K562 (cell line): ENCODE results near the gene LMAN2. TPM values are rescaled to one million over a fixed set of nuclear protein-coding genes. Genes with fewer than 3 reads are reported as not detected.
A peak's percentile ranks its signal among the peaks of the same experiment; 100 is the strongest.

ENCODE experiments used
- CREB1 ChIP-seq, 2 experiments: sonication (generic) in 1 of 2; formaldehyde crosslinking in 1 of 2; IDR thresholded peaks; 2 replicates each; pipeline versions ENCODE4 v1.6.1 to v1.8.0; 2012 to 2022; ENCODE audit warnings: inconsistent platforms in 1 of 2, mild to moderate bottlenecking in 1 of 2, missing genetic modification reagents in 1 of 2, moderate library complexity in 1 of 2
- EP400 ChIP-seq: fragments of 450-650 bp; IDR thresholded peaks from 2 replicates; pipeline ENCODE4 v1.6.1; 2017; ENCODE audit warnings: antibody characterized with exemption, mild to moderate bottlenecking, moderate library complexity
- ETV6 ChIP-seq, 3 experiments: fragments of 150-350 bp in 1 of 3; sonication (generic) in 1 of 3; formaldehyde crosslinking in 1 of 3; IDR thresholded peaks; 2 replicates each; pipeline versions ENCODE4 v1.6.1 to v1.8.0; 2014 to 2022; ENCODE audit warnings: borderline replicate concordance in 2 of 3, low read depth in 2 of 3, antibody characterized with exemption in 1 of 3, low read length in 1 of 3, mild to moderate bottlenecking in 1 of 3, missing genetic modification reagents in 1 of 3
- IRF2 ChIP-seq: sonication (generic); formaldehyde crosslinking; IDR thresholded peaks from 2 replicates; pipeline ENCODE4 v1.8.1; 2022; ENCODE audit warnings: mild to moderate bottlenecking, missing genetic modification reagents
- JUN ChIP-seq, 2 experiments: sonication (generic) in 1 of 2; formaldehyde crosslinking in 1 of 2; IDR thresholded peaks; 2 replicates each; pipeline versions ENCODE4 v1.6.1 to v1.8.0; 2012 to 2022; ENCODE audit warnings: borderline replicate concordance in 2 of 2, mild to moderate bottlenecking in 2 of 2, improper control_type of control experiment in 1 of 2, low read depth in 1 of 2, low read length in 1 of 2, missing genetic modification reagents in 1 of 2
- NBN ChIP-seq: fragments of 450-650 bp; IDR thresholded peaks from 2 replicates; pipeline ENCODE4 v1.6.1; 2016; ENCODE audit warnings: low read depth, mild to moderate bottlenecking
- NCOA2 ChIP-seq, 2 experiments: fragments of 450-650 bp; IDR thresholded peaks; 2 replicates each; pipeline ENCODE4 v1.6.1; 2018; ENCODE audit warnings: mild to moderate bottlenecking in 2 of 2, moderate library complexity in 1 of 2; ENCODE audit not compliant: partially characterized antibody in 2 of 2
- RBFOX2 ChIP-seq: fragments of 200-400 bp; formaldehyde crosslinking; IDR thresholded peaks from 2 replicates; pipeline ENCODE4 v1.6.1; 2017; ENCODE audit warnings: low read depth, mild to moderate bottlenecking, low read length, moderate library complexity
- SUPT5H ChIP-seq: fragments of 450-650 bp; IDR thresholded peaks from 2 replicates; pipeline ENCODE4 v1.6.1; 2016
- TFAM ChIP-seq: fragments of 250-450 bp; sonication (Bioruptor Pico); conservative IDR thresholded peaks from 2 replicates; pipeline ENCODE4 v1.5.0; 2021; ENCODE audit warnings: mild to moderate bottlenecking, moderate library complexity
- ZBTB1 ChIP-seq: sonication (generic); formaldehyde crosslinking; IDR thresholded peaks from 2 replicates; pipeline ENCODE4 v1.8.1; 2023; ENCODE audit warnings: missing genetic modification reagents, low read depth, mild to moderate bottlenecking, borderline replicate concordance
- ZNF507 ChIP-seq: conservative IDR thresholded peaks from 2 replicates; pipeline ENCODE4 v1.6.1; 2017; ENCODE audit warnings: missing genetic modification characterization, missing compliant biosample characterization
- polyA plus RNA-seq, 8 experiments: library from polyadenylated mRNA; depleted of rRNA in 4 of 8; stranded (reverse) in 5 of 8; unstranded in 3 of 8; fragments of >200 nt; fragmentation: Nextera tagmentation in 2 of 8; fragmentation: Illumina TruSeq in 1 of 8; extraction: Ambion mirVana in 2 of 8; extraction: Trizol in 1 of 8; gene quantifications; 2 replicates each; pipeline versions ENCODE4 v1.2.1 to v1.2.3, GENCODE V29; 2011 to 2014; ENCODE audit warnings: inconsistent platforms in 1 of 8, missing spikeins in 1 of 8
- total RNA-seq, 7 experiments: library from RNA; depleted of rRNA in 6 of 7; stranded (reverse); fragments of >200 nt in 6 of 7; fragmentation: Illumina TruSeq in 2 of 7; extraction: Trizol in 2 of 7; gene quantifications; 2 replicates each; pipeline versions ENCODE4 v1.2.1 to v1.2.3, GENCODE V29; 2011 to 2021; ENCODE audit warnings: low replicate concordance in 1 of 7
- TF ChIP-seq, protein P1 (sequence below): fragments of 200-800 bp; sonication (Bioruptor generic); IDR thresholded peaks from 2 replicates; pipeline ENCODE4 v1.6.1; 2017; ENCODE audit warnings: missing genetic modification characterization, missing compliant biosample characterization
- TF ChIP-seq, protein P2 (sequence below): fragments of 250-450 bp; sonication (Bioruptor Pico); IDR thresholded peaks from 2 replicates; pipeline ENCODE4 v1.8.0; 2021; ENCODE audit warnings: borderline replicate concordance, mild to moderate bottlenecking, moderate library complexity; ENCODE audit not compliant: poor library complexity, severe bottlenecking
- TF ChIP-seq, protein P3 (sequence below), 2 experiments: fragments of 250-450 bp in 1 of 2; fragments of 450-650 bp in 1 of 2; sonication (Bioruptor Pico) in 1 of 2; IDR thresholded peaks; 2 replicates each; pipeline versions ENCODE4 v1.6.1 to v1.8.0; 2016 to 2021; ENCODE audit warnings: mild to moderate bottlenecking in 2 of 2, moderate library complexity in 2 of 2, missing compliant biosample characterization in 1 of 2, missing genetic modification characterization in 1 of 2
- TF ChIP-seq, protein P4 (sequence below): fragments of 450-650 bp; IDR thresholded peaks from 2 replicates; pipeline ENCODE4 v1.6.1; 2017; ENCODE audit warnings: antibody characterized with exemption, mild to moderate bottlenecking

Gene LMAN2
- total and polyA plus RNA-seq, 9 of the 15 experiments (the other 6 are each of a cell fraction or from before 2014, with no cell fraction given) = 2.7 to 254 (median 136) TPM

- TF ChIP-seq, protein P1, sequence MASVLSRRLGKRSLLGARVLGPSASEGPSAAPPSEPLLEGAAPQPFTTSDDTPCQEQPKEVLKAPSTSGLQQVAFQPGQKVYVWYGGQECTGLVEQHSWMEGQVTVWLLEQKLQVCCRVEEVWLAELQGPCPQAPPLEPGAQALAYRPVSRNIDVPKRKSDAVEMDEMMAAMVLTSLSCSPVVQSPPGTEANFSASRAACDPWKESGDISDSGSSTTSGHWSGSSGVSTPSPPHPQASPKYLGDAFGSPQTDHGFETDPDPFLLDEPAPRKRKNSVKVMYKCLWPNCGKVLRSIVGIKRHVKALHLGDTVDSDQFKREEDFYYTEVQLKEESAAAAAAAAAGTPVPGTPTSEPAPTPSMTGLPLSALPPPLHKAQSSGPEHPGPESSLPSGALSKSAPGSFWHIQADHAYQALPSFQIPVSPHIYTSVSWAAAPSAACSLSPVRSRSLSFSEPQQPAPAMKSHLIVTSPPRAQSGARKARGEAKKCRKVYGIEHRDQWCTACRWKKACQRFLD = peak; percentile 18; the same call in 1 of the 2 replicates
- TF ChIP-seq TFAM (CRISPR knock-in tag) (no peak), JUN (IDR thresholded peaks at IDR 0.05; ENCODE audit: borderline replicate concordance, low read depth, low read length) (peak; percentile 41; the same call in 1 of the 2 replicates), JUN (CRISPR knock-in tag; IDR thresholded peaks at IDR 0.05; ENCODE audit: borderline replicate concordance) (no peak), SUPT5H (peak; percentile 90), ZBTB1 (CRISPR knock-in tag) (peak; percentile 23; the same call in 1 of the 2 replicates), ETV6 (IDR thresholded peaks at IDR 0.05; ENCODE audit: borderline replicate concordance in 1 of 2, low read depth in 2 of 2, low read length in 1 of 2) (no peak), ETV6 (CRISPR knock-in tag; IDR thresholded peaks at IDR 0.05; ENCODE audit: borderline replicate concordance) (no peak), NCOA2 (IDR thresholded peaks at IDR 0.05; ENCODE audit: partially characterized antibody in 2 of 2) (peak in 1 of 2 experiments; percentile 93), EP400 (peak; percentile 97), NBN (peak; percentile 88), ZNF507 (tag) (no peak), RBFOX2 (peak; percentile 94), CREB1 (IDR thresholded peaks at IDR 0.05) (peak; percentile 71), CREB1 (CRISPR knock-in tag; IDR thresholded peaks at IDR 0.05) (peak; percentile 81), IRF2 (no peak)
- TF ChIP-seq, protein P2, sequence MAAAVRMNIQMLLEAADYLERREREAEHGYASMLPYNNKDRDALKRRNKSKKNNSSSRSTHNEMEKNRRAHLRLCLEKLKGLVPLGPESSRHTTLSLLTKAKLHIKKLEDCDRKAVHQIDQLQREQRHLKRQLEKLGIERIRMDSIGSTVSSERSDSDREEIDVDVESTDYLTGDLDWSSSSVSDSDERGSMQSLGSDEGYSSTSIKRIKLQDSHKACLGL (CRISPR knock-in tag) = peak; percentile 26
- TF ChIP-seq, protein P3, sequence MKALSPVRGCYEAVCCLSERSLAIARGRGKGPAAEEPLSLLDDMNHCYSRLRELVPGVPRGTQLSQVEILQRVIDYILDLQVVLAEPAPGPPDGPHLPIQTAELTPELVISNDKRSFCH (CRISPR knock-in tag; IDR thresholded peaks at IDR 0.05) = no peak
- TF ChIP-seq, protein P3 (tag; IDR thresholded peaks at IDR 0.05) = 0 out of 2 replicates have a peak, but pooled peaks have one; percentile 80
- TF ChIP-seq, protein P4, sequence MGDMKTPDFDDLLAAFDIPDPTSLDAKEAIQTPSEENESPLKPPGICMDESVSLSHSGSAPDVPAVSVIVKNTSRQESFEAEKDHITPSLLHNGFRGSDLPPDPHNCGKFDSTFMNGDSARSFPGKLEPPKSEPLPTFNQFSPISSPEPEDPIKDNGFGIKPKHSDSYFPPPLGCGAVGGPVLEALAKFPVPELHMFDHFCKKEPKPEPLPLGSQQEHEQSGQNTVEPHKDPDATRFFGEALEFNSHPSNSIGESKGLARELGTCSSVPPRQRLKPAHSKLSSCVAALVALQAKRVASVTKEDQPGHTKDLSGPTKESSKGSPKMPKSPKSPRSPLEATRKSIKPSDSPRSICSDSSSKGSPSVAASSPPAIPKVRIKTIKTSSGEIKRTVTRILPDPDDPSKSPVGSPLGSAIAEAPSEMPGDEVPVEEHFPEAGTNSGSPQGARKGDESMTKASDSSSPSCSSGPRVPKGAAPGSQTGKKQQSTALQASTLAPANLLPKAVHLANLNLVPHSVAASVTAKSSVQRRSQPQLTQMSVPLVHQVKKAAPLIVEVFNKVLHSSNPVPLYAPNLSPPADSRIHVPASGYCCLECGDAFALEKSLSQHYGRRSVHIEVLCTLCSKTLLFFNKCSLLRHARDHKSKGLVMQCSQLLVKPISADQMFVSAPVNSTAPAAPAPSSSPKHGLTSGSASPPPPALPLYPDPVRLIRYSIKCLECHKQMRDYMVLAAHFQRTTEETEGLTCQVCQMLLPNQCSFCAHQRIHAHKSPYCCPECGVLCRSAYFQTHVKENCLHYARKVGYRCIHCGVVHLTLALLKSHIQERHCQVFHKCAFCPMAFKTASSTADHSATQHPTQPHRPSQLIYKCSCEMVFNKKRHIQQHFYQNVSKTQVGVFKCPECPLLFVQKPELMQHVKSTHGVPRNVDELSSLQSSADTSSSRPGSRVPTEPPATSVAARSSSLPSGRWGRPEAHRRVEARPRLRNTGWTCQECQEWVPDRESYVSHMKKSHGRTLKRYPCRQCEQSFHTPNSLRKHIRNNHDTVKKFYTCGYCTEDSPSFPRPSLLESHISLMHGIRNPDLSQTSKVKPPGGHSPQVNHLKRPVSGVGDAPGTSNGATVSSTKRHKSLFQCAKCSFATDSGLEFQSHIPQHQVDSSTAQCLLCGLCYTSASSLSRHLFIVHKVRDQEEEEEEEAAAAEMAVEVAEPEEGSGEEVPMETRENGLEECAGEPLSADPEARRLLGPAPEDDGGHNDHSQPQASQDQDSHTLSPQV = peak; percentile 20; the same call in 1 of the 2 replicates
These were observed at the start of gene LMAN2 (continued) for GRCh38 chr5:177351392-177352329.
